Smooth muscle cell of bladder (primary cell): ENCODE data around the gene SLC22A2. TPM values are rescaled to one million over a fixed set of nuclear protein-coding genes. Genes with fewer than 3 reads are reported as not detected.

Source experiments
- total RNA-seq: library from RNA; depleted of rRNA; stranded (reverse); fragments of >200 nt; gene quantifications from 2 replicates; pipeline ENCODE4 v1.2.3, GENCODE V29; 2014

Gene SLC22A2
- total RNA-seq: not detected in 2 replicates

DNA sequence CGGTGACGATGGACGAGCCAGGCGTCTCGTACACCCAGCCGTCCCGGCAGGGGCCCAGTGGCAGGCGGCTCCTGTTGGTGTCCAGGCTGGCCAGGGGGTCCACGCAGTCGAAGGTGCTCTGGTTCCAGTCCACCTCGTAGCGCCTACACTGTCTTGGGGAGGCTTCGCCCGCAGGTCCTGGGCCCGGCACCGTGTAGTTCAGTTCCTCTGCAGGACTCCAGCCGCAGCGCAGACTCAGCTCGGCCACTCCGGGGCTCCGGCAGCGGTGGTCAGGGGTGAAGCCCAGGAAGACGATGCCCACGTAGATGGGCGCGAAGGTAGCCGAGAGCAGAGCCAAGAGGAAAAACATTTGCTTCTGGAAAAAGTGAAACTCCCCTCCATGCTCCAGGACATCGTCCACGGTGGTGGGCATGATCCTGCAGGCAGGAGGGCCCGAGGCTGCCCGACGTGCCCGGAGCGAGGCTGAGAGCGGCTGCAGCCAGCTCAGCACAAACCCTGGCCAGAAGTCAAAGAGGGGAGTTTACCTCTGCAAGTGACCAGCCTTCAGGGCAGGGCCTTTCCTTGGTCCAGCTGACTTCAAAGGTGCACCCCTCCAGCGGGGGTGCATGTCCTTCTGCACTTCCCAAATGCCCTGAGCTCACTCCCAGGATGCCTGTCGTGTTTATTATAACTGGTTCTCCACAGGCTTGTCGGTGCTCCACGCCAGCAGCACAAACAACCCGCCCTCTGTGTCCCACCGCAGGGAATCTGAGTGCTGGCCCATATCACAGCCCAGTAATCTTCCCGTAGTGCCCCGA, at the start of gene SLC22A2:
TSS of gene SLC22A2 (minus strand) at position 476 of the 797 bp plus-strand sequence. CDS start at position 412, 64 bp downstream.

Other genes with a start within 250 kb of the SLC22A2 start
- gene SLC22A1, start 137.0 kb downstream of the SLC22A2 start, total RNA-seq: 0.28 and 0.92 TPM in 2 replicates
- gene SLC22A3, start 89.6 kb upstream of the SLC22A2 start, total RNA-seq: 0.43 and 3.0 TPM in 2 replicates